HepG2 (cell line): ENCODE results near the gene RCBTB1. TPM values are rescaled to one million over a fixed set of nuclear protein-coding genes. Genes with fewer than 3 reads are reported as not detected.
A peak's percentile ranks its signal among the peaks of the same experiment; 100 is the strongest.

ENCODE experiments used
- AGO1 ChIP-seq: fragments of 200-400 bp; formaldehyde crosslinking; IDR thresholded peaks from 2 replicates; pipeline ENCODE4 v1.6.1; 2017; ENCODE audit warnings: mild to moderate bottlenecking, low read depth, low read length, moderate library complexity; ENCODE audit not compliant: poor library complexity, severe bottlenecking
- BATF2 ChIP-seq: sonication (generic); formaldehyde crosslinking; IDR thresholded peaks from 2 replicates; pipeline ENCODE4 v1.8.0; 2022; ENCODE audit warnings: mild to moderate bottlenecking, missing genetic modification reagents, moderate library complexity
- BCL6 ChIP-seq: IDR thresholded peaks from 2 replicates; pipeline ENCODE4 v1.6.1; 2016; ENCODE audit warnings: missing genetic modification reagents, missing compliant biosample characterization
- MEIS1 ChIP-seq: sonication (generic); formaldehyde crosslinking; IDR thresholded peaks from 2 replicates; pipeline ENCODE4 v1.9.0; 2021; ENCODE audit warnings: mild to moderate bottlenecking, missing genetic modification reagents, moderate library complexity, borderline replicate concordance
- RAD21 ChIP-seq: fragments of 450-650 bp; formaldehyde crosslinking; IDR thresholded peaks from 2 replicates; pipeline ENCODE4 v1.5.0; 2020; ENCODE audit warnings: mild to moderate bottlenecking
- WIZ ChIP-seq: sonication (generic); formaldehyde crosslinking; IDR thresholded peaks from 2 replicates; pipeline ENCODE4 v1.5.1; 2020; ENCODE audit warnings: mild to moderate bottlenecking, missing genetic modification reagents
- ZBTB21 ChIP-seq: sonication (generic); formaldehyde crosslinking; IDR thresholded peaks from 2 replicates; pipeline ENCODE4 v1.4.0; 2020; ENCODE audit warnings: missing genetic modification reagents
- ZNF430 ChIP-seq: sonication (generic); formaldehyde crosslinking; IDR thresholded peaks from 2 replicates; pipeline ENCODE4 v1.9.0; 2021; ENCODE audit warnings: mild to moderate bottlenecking, missing genetic modification reagents
- ZNF614 ChIP-seq: IDR thresholded peaks from 2 replicates; pipeline ENCODE4 v1.6.1; 2018; ENCODE audit warnings: missing biosample characterization, missing genetic modification reagents, inconsistent platforms, borderline replicate concordance
- ZNF710 ChIP-seq: sonication (generic); formaldehyde crosslinking; IDR thresholded peaks from 2 replicates; pipeline ENCODE4 v1.5.0; 2020; ENCODE audit warnings: mild to moderate bottlenecking, missing genetic modification reagents, borderline replicate concordance
- ZNF768 ChIP-seq: sonication (generic); formaldehyde crosslinking; IDR thresholded peaks from 2 replicates; pipeline ENCODE4 v1.4.0; 2020; ENCODE audit warnings: missing genetic modification reagents
- ZNF782 ChIP-seq: sonication (generic); formaldehyde crosslinking; IDR thresholded peaks from 2 replicates; pipeline ENCODE4 v1.4.0; 2020; ENCODE audit warnings: missing genetic modification reagents, mild to moderate bottlenecking, borderline replicate concordance
- ZNF841 ChIP-seq: sonication (generic); formaldehyde crosslinking; IDR thresholded peaks from 2 replicates; pipeline ENCODE4 v1.8.1; 2023; ENCODE audit warnings: missing genetic modification reagents, borderline replicate concordance
- polyA plus RNA-seq, 8 experiments: library from polyadenylated mRNA; depleted of rRNA in 3 of 8; stranded (reverse) in 7 of 8; unstranded in 1 of 8; fragments of >200 nt; fragmentation: Illumina TruSeq in 4 of 8; extraction: Trizol in 4 of 8; gene quantifications; 2 replicates each; pipeline versions ENCODE4 v1.2.1 to v1.2.3, GENCODE V29; 2011 to 2016; ENCODE audit warnings: low read depth in 4 of 8, missing spikeins in 1 of 8, mixed read lengths in 1 of 8; ENCODE audit not compliant: insufficient read depth in 1 of 8
- total RNA-seq, 5 experiments: library from RNA; depleted of rRNA; stranded (reverse); fragments of >200 nt; fragmentation: Illumina TruSeq; extraction: Trizol; gene quantifications; 2 replicates each; pipeline ENCODE4 v1.2.3, GENCODE V29; 2016; ENCODE audit warnings: low read depth in 1 of 5
- TF ChIP-seq, protein P1 (sequence below): IDR thresholded peaks from 2 replicates; pipeline ENCODE4 v1.6.1; 2012; ENCODE audit warnings: low read depth, low read length, improper control_type of control experiment
- TF ChIP-seq, protein P2 (sequence below): sonication (generic); formaldehyde crosslinking; IDR thresholded peaks from one replicate; pipeline ENCODE4 v1.5.1; 2020; ENCODE audit warnings: mild to moderate bottlenecking, missing genetic modification reagents; ENCODE audit errors: not compliant biosample characterization

The RCBTB1 gene
- total and polyA plus RNA-seq, 2 of the 13 experiments (the other 11 are each of a cell fraction or from before 2014, with no cell fraction given): 13.4 to 21.6 TPM

GRCh38 chr13:49585220-49586157 lies at the start of gene RCBTB1 (continued):
- TF ChIP-seq WIZ (CRISPR knock-in tag): 0 out of 2 replicates have a peak, but pooled peaks have one; percentile 68
- TF ChIP-seq ZNF710: peak; percentile 46; the same call in 1 of the 2 replicates
- TF ChIP-seq ZNF841 (CRISPR knock-in tag): no peak
- TF ChIP-seq AGO1: no peak
- TF ChIP-seq ZNF782 (CRISPR knock-in tag): peak; percentile 70; the same call in 1 of the 2 replicates
- TF ChIP-seq BCL6 (CRISPR knock-in tag): 0 out of 2 replicates have a peak, but pooled peaks have one; percentile 21
- TF ChIP-seq, protein P1, sequence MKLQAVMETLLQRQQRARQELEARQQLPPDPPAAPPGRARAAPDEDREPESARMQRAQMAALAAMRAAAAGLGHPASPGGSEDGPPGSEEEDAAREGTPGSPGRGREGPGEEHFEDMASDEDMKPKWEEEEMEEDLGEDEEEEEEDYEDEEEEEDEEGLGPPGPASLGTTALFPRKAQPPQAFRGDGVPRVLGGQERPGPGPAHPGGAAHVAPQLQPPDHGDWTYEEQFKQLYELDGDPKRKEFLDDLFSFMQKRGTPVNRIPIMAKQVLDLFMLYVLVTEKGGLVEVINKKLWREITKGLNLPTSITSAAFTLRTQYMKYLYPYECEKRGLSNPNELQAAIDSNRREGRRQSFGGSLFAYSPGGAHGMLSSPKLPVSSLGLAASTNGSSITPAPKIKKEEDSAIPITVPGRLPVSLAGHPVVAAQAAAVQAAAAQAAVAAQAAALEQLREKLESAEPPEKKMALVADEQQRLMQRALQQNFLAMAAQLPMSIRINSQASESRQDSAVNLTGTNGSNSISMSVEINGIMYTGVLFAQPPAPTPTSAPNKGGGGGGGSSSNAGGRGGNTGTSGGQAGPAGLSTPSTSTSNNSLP: no peak
- TF ChIP-seq, protein P2, sequence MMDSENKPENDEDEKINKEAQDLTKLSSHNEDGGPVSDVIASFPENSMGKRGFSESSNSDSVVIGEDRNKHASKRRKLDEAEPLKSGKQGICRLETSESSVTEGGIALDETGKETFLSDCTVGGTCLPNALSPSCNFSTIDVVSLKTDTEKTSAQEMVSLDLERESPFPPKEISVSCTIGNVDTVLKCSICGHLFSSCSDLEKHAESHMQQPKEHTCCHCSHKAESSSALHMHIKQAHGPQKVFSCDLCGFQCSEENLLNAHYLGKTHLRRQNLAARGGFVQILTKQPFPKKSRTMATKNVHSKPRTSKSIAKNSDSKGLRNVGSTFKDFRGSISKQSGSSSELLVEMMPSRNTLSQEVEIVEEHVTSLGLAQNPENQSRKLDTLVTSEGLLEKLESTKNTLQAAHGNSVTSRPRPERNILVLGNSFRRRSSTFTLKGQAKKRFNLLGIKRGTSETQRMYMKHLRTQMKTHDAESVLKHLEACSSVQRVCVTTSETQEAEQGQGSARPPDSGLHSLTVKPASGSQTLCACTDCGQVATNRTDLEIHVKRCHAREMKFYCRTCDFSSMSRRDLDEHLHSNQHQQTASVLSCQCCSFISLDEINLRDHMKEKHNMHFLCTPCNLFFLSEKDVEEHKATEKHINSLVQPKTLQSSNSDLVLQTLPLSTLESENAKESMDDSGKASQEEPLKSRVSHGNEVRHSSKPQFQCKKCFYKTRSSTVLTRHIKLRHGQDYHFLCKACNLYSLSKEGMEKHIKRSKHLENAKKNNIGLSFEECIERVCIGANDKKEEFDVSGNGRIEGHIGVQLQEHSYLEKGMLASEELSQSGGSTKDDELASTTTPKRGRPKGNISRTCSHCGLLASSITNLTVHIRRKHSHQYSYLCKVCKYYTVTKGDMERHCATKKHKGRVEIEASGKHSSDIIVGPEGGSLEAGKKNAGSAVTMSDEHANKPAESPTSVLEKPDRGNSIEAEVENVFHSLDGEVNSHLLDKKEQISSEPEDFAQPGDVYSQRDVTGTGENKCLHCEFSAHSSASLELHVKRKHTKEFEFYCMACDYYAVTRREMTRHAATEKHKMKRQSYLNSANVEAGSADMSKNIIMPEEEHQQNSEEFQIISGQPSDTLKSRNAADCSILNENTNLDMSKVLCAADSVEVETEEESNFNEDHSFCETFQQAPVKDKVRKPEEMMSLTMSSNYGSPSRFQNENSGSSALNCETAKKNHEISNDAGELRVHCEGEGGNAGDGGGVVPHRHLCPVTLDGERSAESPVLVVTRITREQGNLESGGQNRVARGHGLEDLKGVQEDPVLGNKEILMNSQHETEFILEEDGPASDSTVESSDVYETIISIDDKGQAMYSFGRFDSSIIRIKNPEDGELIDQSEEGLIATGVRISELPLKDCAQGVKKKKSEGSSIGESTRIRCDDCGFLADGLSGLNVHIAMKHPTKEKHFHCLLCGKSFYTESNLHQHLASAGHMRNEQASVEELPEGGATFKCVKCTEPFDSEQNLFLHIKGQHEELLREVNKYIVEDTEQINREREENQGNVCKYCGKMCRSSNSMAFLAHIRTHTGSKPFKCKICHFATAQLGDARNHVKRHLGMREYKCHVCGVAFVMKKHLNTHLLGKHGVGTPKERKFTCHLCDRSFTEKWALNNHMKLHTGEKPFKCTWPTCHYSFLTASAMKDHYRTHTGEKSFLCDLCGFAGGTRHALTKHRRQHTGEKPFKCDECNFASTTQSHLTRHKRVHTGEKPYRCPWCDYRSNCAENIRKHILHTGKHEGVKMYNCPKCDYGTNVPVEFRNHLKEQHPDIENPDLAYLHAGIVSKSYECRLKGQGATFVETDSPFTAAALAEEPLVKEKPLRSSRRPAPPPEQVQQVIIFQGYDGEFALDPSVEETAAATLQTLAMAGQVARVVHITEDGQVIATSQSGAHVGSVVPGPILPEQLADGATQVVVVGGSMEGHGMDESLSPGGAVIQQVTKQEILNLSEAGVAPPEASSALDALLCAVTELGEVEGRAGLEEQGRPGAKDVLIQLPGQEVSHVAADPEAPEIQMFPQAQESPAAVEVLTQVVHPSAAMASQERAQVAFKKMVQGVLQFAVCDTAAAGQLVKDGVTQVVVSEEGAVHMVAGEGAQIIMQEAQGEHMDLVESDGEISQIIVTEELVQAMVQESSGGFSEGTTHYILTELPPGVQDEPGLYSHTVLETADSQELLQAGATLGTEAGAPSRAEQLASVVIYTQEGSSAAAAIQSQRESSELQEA (CRISPR knock-in tag): no peak
- TF ChIP-seq ZNF614 (CRISPR knock-in tag): no peak
- TF ChIP-seq RAD21 (CRISPR knock-in tag): no peak
- peak; percentile 74; the same call in 1 of the 2 replicates for TF ChIP-seq ZNF430 (CRISPR knock-in tag)
- no peak for TF ChIP-seq MEIS1 (CRISPR knock-in tag)
- TF ChIP-seq ZNF768 (CRISPR knock-in tag): no peak
- TF ChIP-seq ZBTB21 (CRISPR knock-in tag): no peak
- no peak for TF ChIP-seq BATF2
